ENCODE results near the gene REEP3. TPM values are rescaled to one million over a fixed set of nuclear protein-coding genes. Genes with fewer than 3 reads are reported as not detected.
"Not testable (repeated sequence)": the region's sequence is repeated elsewhere in the genome, so short reads cannot be mapped to it uniquely, and the experiment has no call there.

REEP3 gene
- total RNA-seq, 1 donor from 2014 or later = 20.5 TPM

DNA sequence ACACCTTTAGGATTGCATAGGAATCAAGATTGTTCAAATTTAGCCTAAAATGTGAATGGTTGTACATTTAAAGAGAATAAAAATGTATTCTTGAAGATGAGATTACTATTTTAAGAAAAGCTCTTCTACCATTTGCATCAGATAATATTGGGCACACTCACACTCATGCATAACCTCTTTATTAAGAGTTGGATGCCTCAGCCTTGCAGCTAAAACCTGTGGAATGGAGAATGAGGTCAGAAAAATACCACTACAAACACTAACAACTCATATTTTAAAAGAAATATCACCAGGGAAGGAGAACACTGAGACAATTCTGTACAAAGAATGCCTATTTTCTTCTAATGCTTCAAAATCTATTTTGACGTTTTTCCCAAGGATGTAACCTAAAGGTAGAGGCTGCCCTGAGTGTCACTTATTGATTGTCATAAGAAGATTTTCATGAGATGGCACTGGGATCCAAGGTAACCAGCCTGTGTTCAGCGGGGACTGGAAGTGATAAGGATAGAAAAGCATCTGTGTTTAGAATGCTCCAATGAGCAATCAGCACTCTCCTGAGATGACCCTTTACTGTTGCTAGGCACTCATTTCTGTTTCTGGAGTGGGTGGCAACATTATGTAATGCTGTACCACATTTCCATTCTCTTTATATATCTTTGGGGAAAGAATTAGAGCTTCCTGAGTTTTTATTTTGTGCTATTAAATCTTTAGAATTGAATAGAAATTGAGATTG is 26.6 kb downstream of the REEP3 start:
- intact Hi-C loops (cut with micrococcal nuclease) = loop anchor here (2.0 kb wide), 1 partner anchor 13 kb away; no protein-coding TSS in a partner anchor

DNA sequence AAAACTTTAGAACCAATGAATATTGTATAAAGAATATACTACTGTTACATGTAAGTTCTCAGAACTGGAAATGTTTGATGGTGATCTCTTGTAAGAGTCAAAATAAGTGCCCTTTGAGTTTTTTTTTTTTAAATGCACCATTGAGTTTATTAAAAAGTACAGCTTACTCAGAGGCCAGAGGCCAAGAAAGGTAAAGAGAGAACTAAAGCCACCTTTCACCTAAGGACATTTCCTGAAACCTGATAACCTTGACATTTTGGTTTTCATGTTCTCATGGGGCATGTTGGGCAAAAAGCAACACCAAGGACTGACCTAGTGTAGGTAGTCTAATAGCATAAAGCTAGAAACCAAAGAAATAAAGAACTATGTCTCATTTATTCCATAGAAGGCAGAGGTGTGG is 27.7 kb downstream of the REEP3 start:
- intact Hi-C loops (cut with micrococcal nuclease) = loop anchor here (2.0 kb wide), 1 partner anchor 14 kb away; no protein-coding TSS in a partner anchor

DNA sequence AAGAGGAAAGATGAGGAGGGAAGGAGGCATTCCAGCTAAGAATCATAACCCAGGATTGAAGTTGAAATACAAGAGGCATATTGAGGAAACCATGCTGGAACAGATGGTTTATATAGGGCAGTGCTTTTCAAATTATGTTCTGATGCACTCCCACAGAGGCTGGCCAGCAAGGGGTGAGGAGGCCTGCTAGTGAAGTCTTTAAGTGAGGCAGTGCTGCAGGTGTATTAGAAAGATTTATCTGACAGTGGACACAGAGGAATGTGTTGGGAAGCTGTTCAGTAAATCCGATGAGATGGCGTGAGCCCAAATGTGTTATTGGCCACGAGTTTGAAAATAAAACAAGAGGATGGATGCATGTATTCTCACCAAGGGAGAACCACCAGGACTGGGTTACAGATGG is 28.6 kb downstream of the REEP3 start:
- intact Hi-C loops (cut with micrococcal nuclease) = loop anchor here (2.0 kb wide), 1 partner anchor 15 kb away; no protein-coding TSS in a partner anchor

DNA sequence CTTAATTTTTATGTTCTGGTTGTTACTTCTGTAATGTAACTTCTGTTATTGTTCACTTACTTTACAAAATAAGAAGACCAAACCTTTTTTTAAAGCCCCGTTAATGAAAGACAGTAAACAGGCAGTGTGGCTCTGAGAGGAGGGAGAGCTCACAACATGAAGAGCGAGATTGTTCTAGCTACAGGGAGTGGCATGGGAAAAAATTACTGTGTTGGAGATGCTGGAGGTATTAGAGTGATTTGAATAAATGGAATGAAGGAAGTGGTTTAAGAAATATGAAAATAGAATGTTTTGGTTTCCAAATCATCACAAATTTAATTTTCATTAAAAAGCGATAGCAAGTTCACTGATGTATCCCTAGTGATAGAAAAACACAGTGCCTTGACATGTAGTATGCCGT is 31.8 kb downstream of the REEP3 start:
- intact Hi-C loops (cut with micrococcal nuclease) = no loop called here

DNA sequence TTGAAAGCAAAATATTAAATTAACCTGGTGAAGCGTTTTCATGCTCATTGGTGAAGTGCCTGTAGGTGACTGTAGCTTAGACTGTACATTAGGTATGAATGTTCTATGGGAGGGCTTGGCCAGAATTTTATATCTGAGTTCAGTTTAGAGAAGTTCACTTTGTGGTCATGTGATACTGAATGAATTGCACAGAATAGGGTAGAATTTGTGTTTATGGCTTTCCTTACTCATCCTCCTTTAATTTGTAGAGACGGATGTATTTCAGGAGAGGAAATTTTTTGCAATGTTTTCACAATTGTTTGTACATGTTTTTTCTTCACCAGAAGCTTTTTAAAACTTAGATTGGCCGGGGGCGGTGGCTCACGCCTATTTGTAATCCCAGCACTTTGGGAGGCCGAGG is 32.3 kb downstream of the REEP3 start:
- intact Hi-C loops (cut with micrococcal nuclease) = no loop called here

DNA sequence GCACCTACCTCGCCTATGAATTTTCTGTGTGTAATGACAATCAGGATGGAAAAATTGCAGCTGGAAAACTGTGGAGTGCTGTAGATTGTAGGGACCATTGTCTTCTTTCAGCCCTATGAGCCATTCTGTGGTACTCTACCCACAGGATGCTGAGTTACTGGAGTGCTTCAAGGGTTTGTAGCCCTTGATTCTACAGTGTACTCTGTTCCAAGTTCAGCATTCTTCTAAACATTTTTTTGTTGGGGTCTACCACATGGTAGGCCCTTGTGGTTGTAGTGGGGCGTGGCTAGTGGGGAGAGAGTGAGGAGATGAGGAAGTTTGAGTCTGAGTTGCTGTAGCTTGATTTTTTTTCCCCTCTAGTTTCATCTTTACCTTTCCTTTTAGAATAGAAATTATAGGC is 33.5 kb downstream of the REEP3 start:
- intact Hi-C loops (cut with micrococcal nuclease) = no loop called here

DNA sequence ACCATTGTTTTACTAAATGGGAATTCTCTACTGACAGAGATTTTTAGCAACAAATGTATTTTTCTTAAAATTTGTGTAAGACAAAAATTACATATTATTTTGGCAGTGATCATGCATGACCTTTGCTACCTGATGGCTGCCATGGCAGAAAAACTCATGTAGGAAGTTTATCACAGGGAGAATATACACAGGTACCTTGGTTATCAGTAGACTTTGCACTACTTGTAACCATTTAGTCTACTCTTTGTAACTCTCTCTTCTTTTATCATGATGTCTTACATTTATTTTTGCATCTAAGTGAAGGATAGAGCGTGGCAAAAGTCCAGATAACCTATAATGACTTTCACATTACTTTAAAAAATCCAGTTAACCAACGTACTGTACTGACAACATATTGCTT is 34.1 kb downstream of the REEP3 start:
- intact Hi-C loops (cut with micrococcal nuclease) = no loop called here

DNA sequence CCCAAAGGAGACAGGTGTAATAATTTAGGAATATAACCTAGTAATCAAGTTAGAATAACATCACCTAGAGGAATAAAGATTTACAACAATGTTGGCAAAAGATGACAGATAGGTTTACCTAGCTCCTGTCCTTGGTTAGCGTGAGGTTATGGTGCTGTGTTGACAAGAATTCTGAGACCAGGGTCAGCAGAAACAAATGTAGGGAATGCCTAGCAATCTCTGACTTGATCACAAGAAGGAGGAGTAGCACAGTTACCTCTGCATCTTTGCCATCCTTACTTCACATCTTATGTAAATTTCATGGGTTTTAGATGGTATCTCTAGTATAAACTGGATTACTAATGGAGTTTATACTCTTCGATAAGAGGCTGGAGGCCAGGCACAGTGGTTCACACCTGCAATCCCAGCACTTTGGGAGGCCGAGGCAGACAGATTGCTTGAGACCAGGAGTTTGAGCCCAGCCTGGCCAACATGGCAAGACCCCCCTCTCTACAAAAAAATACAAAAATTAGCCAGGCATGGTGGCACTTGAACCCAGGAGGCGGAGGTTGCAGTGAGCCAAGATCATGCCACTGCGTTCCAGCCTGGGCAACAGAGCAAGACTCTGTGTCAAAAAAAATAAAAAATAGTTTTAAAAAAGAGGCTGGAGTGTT is 37.1 kb downstream of the REEP3 start:
- intact Hi-C loops (cut with micrococcal nuclease) = no loop called here

DNA sequence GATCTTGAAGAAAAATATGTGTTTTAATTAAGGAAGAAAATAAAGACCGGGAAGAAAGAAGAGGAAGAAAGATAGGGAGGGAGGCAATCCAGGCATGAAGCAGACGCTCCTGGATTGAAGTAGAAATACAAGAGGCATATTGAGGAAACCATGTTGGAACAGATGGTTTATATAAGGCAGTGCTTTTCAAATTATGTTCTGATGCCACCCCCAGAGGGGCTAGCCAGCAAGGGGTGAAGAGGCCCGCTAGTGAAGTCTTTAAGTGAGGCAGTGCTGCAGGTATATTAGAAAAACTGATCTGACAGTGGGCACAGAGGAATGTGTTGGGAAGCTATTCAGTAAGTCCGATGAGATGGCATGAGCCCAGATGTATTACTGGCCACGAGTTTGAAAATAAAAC is 40.1 kb downstream of the REEP3 start:
- intact Hi-C loops (cut with micrococcal nuclease) = no loop called here

DNA sequence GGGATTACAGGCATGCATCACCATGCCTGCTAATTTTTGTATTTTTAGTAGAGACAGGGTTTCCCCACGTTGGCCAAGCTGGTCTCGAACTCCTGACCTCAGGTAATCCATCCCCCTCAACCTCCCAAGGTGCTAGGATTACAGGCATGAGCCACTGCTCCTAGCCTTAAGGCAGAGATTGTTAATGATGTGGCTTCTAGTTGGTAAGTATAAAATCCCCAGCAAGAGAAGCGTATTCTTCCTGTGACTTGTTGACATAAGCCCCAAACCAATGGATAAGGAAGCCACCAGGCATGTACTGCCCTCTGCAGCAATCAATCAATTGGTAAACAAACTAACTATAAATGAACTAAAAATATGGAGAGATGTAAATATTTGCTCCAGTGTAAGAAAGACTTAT is 41.2 kb downstream of the REEP3 start:
- intact Hi-C loops (cut with micrococcal nuclease) = no loop called here

DNA sequence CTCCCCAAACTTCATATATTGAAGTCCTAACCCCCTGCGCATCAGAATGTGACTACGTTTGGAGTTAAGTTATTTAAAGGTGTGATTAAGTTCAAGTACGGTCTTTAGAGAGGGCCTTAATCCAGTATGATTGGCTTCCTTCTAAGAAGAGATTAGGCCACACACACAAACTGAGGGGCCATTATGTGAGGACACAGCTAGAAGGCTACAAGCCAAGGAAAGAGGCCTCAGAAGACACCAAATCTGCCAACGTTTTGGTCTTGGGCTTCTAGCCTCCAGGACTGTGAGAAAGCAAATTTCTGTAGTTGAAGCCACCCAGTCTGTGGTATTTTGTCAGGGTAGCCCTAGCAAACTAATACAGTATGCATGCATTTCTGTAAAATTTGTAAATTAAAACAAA is 41.7 kb downstream of the REEP3 start:
- intact Hi-C loops (cut with micrococcal nuclease) = no loop called here

DNA sequence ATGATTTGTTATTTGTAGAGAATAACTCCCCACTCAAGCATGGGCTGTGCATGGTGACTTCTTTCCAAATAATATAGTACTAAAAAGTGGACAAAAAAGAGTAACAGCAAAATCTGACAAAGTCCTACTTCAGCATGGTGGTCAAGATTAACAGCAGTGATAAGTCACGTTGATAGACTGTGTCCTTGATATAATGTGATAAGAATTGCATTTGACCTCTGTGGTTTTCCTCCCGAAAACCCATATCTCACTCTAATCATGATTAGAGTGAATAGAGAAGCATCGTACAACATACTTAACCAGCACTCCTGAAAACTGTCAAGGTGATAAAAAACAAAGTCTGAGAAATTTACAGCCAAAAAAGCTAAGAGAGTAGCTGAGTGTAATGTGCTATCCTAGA is 42.4 kb downstream of the REEP3 start:
- intact Hi-C loops (cut with micrococcal nuclease) = no loop called here

DNA sequence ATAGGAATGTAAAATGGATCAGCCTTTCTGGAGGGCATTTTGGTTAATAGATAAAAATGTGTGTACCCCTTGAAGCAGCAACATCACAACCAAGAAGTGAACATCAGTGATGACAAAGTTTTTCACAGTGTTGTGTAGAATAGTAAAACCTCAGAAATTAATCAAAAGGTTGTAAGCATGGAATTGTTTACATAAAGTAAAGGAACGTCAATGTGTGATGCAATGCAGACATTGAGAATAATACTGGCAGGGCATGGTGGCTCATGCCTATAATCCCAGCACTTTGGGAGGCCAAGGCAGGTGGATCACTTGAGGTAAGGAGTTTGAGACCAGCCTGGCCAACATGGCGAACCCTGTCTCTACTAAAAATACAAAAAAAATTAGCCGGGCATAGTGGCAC is 43.5 kb downstream of the REEP3 start:
- intact Hi-C loops (cut with micrococcal nuclease) = not testable (repeated sequence)

DNA sequence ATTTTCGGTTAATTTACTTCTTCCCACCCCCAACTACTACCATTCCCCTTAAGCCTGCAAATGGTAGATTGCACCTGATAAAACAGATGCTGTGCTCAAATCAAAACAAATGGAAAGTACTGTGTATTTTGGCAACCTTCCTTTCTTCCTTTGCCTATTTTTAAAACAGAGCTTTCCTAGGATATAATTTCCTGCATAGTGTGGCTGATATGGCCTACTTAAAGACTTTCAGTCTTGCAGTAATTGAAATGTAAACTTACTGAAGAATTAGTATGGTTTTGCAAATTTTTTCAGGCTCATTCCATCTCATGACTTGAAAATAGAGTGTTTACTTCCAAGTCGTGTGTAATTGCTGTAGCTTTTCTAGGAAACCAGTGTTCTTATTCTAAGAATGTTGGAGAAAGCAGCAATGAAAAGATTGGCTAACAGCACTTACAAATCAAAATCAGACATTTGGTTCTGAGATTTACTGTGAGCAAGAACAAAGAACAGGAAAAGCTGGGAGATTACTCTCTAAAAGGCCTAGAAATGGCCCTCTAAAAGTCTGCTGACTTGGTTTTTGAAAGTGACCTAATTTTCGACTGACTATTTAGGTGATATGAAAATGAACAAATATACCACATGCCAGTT is 52.0 kb downstream of the REEP3 start:
- intact Hi-C loops (cut with micrococcal nuclease) = loop anchor here (5.0 kb wide), 1 partner anchor 51 kb away; the partner anchor contains the start of gene REEP3

DNA sequence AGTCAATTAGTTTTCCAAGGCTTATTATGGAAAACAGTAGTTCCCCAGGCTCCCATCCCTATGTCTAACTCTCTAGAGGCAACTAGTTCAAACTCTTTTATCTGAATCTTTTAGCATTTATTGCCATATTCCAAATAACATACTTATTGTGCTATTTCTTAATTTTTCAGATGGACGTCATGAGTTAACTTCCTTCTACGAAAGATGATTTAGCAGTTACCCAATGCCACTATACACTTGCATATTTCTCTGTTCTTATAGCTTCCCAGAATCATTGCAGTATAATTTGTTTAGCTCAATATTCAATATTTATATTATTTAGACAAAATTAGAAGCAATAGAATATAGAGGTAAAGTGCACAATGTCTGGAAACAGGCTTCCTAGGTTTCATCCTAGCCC is 52.8 kb downstream of the REEP3 start:
- intact Hi-C loops (cut with micrococcal nuclease) = loop anchor here (5.0 kb wide), 1 partner anchor 52 kb away; the partner anchor contains the start of gene REEP3

DNA sequence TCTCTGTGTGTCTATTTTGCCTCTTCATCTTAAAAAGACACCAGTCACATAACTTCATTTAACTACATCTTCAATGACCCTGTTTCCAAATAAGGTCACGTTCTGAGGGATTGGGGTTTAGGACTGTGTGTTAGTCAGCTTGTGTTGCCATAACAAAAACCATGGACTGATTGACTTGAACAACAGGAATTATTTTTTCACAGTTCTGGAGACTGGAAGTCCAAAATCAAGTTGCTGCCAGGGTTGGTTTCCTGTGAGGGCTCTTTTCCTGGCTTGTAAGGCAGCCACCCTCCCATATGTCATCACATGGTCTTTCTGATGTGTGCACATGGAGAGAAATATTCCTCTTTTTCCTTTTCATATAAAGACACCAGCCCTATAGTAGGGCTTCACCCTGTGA is 55.3 kb downstream of the REEP3 start:
- intact Hi-C loops (cut with micrococcal nuclease) = no loop called here

DNA sequence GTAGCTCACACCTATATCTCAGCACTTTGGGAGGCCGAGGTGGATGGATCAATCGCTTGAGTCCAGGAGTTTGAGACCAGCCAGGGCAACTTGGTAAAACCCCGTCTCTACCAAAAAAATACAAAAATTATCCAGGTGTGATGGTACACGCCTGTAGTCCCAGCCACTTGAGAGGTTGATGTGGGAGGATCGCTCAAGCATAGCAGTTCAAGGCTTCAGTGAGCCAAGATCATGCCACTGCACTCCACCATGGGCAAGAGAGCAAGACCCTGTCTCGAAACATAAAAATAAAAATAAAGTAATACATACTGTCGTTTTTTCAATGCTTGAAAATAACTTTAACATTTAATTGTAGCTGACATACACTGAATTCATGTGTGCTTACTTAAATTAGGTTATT is 57.3 kb downstream of the REEP3 start:
- intact Hi-C loops (cut with micrococcal nuclease) = no loop called here

DNA sequence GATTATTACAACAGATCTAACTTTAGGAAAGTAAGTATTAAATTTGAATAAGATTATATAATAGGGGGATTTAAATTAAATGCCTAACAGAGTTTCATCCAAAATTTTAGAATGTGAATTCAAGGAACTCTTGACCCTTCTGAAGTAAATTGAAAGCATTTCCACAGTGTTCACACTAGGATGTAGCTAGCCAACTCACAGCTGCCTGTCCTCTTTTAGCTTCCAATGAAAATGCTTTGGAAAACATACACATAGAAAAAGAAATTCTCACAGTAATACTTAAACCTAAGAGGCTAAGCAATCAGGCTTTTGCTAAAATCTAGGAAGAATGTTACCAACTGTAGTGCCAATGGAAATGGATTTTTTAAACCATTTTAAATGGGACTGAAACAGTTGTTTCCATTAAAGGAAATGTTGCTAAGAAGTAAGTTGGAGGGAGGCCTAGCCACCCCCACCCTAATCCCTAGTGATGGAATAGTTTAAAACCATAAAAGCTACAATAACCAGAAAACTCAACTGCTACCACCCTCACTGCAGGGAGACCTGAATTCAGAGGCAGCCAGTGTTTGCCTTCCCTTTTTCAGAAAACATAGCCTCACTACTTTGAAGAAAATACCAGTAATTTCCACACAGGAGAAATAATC is 58.3 kb downstream of the REEP3 start:
- intact Hi-C loops (cut with micrococcal nuclease) = no loop called here

DNA sequence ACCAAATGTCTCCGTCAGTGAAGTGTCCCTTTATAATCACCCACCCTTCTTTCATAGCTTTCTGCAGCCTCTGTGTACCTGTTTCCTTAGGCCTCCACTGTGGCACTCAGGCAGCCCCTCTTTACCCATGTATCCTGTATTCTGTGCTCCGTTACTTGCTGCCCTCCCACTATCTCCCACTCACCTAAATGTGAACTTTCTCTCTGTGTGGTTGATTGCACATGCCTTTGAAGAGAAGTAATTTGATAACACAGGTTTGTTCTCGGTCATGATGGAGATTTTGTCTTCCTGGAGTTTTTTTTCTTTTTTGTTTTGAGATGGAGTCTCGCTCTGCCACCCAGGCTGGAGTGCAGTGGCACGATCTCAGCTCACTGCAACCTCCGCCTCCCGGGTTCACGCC is 61.5 kb downstream of the REEP3 start:
- intact Hi-C loops (cut with micrococcal nuclease) = no loop called here

DNA sequence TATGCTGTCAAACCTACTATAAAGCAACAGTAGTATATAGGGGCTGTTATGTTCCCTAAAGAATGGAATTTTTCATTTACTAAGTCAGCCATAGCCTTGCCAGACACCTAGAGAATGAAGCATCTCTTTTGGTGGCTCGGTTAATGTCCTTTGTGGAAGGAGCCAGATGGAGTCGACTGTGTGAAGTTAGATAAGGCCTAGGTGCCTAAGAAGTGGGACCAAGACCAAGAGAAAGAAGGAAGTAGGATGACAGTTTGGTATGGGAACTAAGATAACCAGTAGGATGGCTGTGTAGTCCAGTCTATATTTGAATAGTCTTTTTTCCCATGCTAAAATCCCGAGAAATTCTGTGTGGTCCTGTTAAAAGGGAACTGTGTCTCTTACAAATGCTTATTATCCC is 62.2 kb downstream of the REEP3 start:
- intact Hi-C loops (cut with micrococcal nuclease) = no loop called here

DNA sequence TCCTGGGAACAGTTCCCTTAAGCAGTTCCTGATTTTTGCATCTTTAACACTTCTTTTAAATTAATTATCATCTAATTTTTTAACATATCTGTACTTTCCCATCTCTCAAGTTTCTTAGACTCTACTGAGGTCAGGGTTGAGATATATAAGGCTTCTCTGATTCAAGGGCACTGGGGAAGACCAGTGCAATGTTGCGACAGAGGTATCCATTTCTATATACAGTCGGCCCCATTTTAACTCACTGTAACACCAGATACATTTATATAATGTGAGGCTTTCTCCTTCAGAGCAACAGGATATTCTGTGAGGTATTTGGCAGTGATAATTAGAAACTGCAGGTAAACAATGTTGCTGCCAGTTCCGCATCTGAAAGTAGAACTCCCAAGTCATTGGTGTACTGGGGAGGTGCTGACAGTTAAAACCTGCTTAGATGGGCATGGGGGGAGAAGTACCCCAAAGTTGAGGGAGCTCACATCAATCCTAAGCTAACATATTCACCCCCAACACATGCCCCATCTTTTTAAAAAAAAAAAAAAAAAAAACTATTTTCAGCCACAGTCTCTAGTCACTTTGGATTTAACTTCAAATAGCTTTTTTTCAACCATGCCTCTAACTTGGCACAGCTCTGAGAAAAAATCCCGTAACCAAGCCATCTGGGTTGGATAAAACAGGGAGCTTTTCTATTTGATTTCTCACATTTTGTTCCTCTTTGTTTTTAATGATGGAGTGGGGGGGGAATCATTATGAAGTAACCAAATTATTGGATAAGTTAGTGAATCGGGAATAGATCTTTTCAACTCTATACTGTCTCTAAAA is 62.9 kb downstream of the REEP3 start:
- intact Hi-C loops (cut with micrococcal nuclease) = no loop called here
